Activated T-helper 1 cell treated with anti-CD3 and anti-CD28 coated beads, Interleukin-12 subunit alpha, Interleukin-12 subunit beta, Interleukin-2, Interleukin-4 antibody, amounts not matched to agents 30 ng/mL and 10 ng/mL and 1 ng/mL, durations not matched to agents 14 hours and 24 hours and 36 hours (primary cell): ENCODE results near the gene PPP1R14C. TPM values are rescaled to one million over a fixed set of nuclear protein-coding genes. Genes with fewer than 3 reads are reported as not detected.

ENCODE experiments used
- DNase-seq: peaks from one replicate; pipeline ENCODE4 v3.0.0; 2021; ENCODE audit warnings: low spot score
- H3K27ac Mint-ChIP-seq: one replicate; pipeline ENCODE4 v1.8.0; 2021; ENCODE audit warnings: mild to moderate bottlenecking, mixed read lengths
- H3K27me3 Mint-ChIP-seq: one replicate; pipeline ENCODE4 v1.8.0; 2022; ENCODE audit warnings: mild to moderate bottlenecking, moderate library complexity, mixed read lengths; ENCODE audit not compliant: insufficient read depth
- H3K36me3 Mint-ChIP-seq: one replicate; pipeline ENCODE4 v1.8.0; 2021; ENCODE audit warnings: low read depth, mixed read lengths
- H3K4me1 Mint-ChIP-seq: one replicate; pipeline ENCODE4 v1.8.0; 2021; ENCODE audit warnings: low read depth, mixed read lengths
- H3K4me3 Mint-ChIP-seq: one replicate; pipeline ENCODE4 v1.8.0; 2021; ENCODE audit warnings: mild to moderate bottlenecking, moderate library complexity, mixed read lengths
- H3K9me3 Mint-ChIP-seq: one replicate; pipeline ENCODE4 v1.8.0; 2021; ENCODE audit warnings: mixed read lengths
- intact Hi-C: fragments of 100-400 bp; cut with micrococcal nuclease; formaldehyde crosslinking; loops from one replicate; pipeline ENCODE4 v1.15.1; 2024
- total RNA-seq: library from RNA; stranded (reverse); gene quantifications from 2 replicates; pipeline ENCODE4 v1.2.3, GENCODE V29; 2022

PPP1R14C gene
- total RNA-seq, 1 donor from 2014 or later: not detected

DNA sequence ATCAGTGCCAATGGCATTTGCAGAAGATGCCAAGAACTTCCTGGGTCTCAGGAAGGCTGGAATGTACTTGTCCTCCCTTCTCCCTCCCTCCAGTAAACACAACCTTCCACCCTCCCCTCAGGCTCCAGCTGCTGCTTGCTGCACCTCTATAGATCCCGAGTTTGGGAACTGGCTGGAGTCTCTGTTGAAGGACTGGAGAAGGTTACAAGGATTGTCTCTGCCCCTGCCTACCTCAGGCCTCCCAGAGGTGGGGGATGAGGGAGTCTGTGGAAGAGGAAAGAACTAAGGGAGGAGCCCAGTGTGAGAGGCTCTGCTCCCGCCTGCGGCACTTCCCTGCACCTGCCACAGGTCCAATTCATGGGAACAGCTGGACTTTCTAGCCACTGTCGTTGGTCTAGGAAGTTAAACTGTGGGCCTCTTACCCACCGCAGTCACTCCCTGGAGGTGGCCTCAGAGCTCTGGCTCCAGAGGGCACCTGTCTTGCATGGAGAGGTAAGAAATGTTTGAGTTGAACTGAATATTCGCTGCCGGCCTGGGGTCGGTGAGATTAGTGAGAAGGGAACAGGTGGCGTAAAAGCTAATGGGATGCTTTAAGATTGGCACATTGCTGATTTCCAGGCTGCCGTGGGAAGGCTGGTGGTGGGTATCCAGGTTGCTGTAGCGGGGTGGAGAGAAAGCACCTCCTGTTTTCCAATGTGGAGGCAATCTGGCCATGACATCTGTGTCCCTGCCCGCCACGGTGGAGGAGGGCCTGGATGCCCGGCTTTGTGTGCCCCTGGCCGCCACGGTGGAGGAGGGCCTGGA lies 54.3 kb downstream of the PPP1R14C start:
- no peaks in the 10 kb centered on the region for H3K9me3 Mint-ChIP-seq

DNA sequence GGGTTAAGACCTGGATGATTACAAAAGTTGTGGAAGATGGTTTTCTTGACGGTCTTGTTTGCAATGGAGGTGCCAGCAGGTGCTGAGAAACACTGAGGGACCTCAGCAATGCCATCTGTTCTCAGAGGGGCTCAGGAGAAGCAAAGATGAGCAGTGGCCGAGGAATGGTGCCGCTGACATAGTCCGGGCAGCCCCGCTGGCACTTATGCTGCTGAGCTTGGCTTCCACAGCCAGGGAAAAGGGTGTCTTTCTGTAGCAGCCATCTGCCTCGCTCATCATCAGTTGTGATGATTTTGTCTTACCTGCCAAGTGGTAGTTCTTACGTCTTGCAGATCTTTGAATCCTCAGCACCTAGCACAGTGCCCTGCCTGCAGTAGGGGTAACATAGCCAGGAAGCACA lies 55.7 kb downstream of the PPP1R14C start:
- H3K4me1 Mint-ChIP-seq: no peaks in the 10 kb centered on the region
- DNase-seq: no peak
- no peak overlapping the region for H3K27ac Mint-ChIP-seq
- intact Hi-C loops: no loop called here
- peaks cover 6% of the 10 kb centered on the region for H3K27me3 Mint-ChIP-seq
- no peaks in the 10 kb centered on the region for H3K9me3 Mint-ChIP-seq
- no peak overlapping the region for H3K4me3 Mint-ChIP-seq
- H3K36me3 Mint-ChIP-seq: no peaks in the 10 kb centered on the region

More for the DNA sequence above, 54.3 kb downstream of the PPP1R14C start:
- no peaks in the 10 kb centered on the region for H3K36me3 Mint-ChIP-seq
- intact Hi-C loops: no loop called here
- no peak for DNase-seq
- peaks cover 9% of the 10 kb centered on the region for H3K27me3 Mint-ChIP-seq
- no peaks in the 10 kb centered on the region for H3K4me1 Mint-ChIP-seq
- H3K27ac Mint-ChIP-seq: no peak overlapping the region
- H3K4me3 Mint-ChIP-seq: no peak overlapping the region

DNA sequence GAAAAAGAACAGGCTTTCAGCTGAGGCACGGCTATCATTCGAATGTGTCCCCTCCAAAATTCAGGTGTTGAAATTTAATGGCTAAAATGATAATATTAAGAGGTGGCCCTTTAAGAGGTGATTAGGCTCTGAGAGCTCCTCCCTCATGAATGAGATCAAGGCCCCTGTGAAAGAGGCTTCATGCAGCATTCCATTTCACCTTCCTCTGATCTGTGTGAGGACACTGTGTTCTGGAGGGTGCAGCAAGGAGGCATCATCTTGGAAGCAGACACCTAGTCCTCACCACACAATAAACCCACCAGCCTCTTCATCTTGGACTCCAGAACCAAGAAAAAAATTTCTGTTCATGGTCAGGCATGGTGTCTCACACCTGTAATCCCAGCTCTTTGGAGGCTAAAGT lies 56.4 kb downstream of the PPP1R14C start:
- H3K9me3 Mint-ChIP-seq: no peaks in the 10 kb centered on the region
- intact Hi-C loops: no loop called here
- no peak overlapping the region for H3K4me3 Mint-ChIP-seq

DNA sequence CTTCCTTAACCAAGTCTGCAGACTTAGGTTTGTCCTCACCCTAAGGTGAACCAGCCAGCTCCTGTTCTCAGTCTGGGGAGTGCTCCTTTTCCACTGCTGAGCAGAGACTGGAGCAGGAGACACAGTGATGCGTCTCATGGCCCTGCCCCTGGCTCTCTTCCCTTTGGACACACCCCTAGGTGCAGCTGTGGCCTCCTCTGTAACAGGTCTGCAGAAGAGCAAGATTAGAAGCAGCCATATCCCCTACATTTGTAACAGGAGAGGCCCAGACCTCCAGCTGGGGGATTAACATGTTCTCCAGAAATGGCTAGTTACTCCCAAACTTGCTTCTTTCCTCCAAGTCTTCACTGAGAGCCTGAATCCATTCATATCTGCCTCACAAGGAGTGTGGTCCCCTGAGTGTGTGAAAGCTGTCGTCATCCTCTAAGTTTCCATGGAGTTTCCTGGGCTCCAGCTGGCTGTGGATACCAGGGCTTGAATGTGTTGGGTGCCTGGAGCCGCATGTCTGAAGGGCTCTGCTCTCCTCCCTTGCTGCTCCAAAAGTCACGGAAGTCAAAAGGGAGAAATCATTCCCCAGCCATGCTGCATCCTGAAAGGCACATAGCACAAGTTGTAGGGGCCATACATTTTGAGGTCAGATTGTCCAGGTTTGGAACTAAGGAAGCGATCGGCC lies 57.7 kb downstream of the PPP1R14C start:
- Mint-ChIP-seq H3K36me3 (no peaks in the 10 kb centered on the region), H3K4me3 (no peak overlapping the region), H3K9me3 (no peaks in the 10 kb centered on the region), H3K27ac (no peak overlapping the region), H3K27me3 (peaks cover 4% of the 10 kb centered on the region), H3K4me1 (no peaks in the 10 kb centered on the region)
- intact Hi-C loops: no loop called here
- no peak for DNase-seq

More for the DNA sequence above, 56.4 kb downstream of the PPP1R14C start:
- H3K4me1 Mint-ChIP-seq: no peaks in the 10 kb centered on the region
- H3K36me3 Mint-ChIP-seq: no peaks in the 10 kb centered on the region
- no peak overlapping the region for H3K27ac Mint-ChIP-seq
- DNase-seq: no peak
- peaks cover 4% of the 10 kb centered on the region for H3K27me3 Mint-ChIP-seq

- no peak overlapping the region for H3K27ac Mint-ChIP-seq
- intact Hi-C loops: no loop called here
Measured at GRCh38 chr6:150201285-150201684, 58.4 kb downstream of the PPP1R14C start.

DNA sequence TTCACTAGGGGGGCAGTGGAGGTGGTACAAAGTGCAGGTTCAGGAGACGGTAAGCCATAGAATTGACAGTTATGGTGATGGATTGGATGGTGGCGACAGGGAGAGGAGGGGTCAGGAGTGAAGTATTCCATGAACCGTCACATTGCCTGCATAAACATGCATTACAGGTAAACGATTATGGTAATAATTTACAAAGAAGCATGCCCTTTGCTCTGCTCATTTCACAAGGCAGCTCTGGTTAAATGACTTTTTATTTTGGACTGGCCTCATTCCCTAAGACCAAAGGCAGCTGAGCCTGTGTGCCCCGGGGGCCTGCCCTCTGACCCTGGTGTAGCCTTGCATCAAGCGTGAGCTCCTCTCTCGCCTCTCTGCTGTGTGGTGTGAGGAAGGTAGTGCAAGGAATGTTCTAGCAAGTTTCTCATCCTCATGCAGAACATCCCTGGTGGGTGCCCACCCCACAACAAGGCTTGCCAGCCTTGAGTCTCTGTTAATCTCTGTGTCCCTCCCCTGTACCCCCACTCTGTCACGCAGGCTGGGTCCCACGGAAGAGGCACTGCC lies 59.0 kb downstream of the PPP1R14C start:
- Mint-ChIP-seq H3K4me3 (no peak overlapping the region), H3K9me3 (no peaks in the 10 kb centered on the region), H3K27me3 (peaks cover 2% of the 10 kb centered on the region), H3K4me1 (no peaks in the 10 kb centered on the region), H3K36me3 (no peaks in the 10 kb centered on the region), H3K27ac (no peak overlapping the region)
- intact Hi-C loops: no loop called here
- DNase-seq: no peak

More at GRCh38 chr6:150201285-150201684, 58.4 kb downstream of the PPP1R14C start:
- Mint-ChIP-seq H3K27me3 (peaks cover 2% of the 10 kb centered on the region), H3K9me3 (no peaks in the 10 kb centered on the region), H3K36me3 (no peaks in the 10 kb centered on the region), H3K4me3 (no peak overlapping the region), H3K4me1 (no peaks in the 10 kb centered on the region)
- no peak for DNase-seq

GRCh38 chr6:150202404-150202803 lies 59.6 kb downstream of the PPP1R14C start:
- Mint-ChIP-seq H3K4me1 (no peaks in the 10 kb centered on the region), H3K27me3 (peaks cover 2% of the 10 kb centered on the region), H3K4me3 (no peak overlapping the region), H3K9me3 (no peaks in the 10 kb centered on the region), H3K36me3 (no peaks in the 10 kb centered on the region), H3K27ac (no peak overlapping the region)
- intact Hi-C loops: no loop called here
- DNase-seq: no peak

DNA sequence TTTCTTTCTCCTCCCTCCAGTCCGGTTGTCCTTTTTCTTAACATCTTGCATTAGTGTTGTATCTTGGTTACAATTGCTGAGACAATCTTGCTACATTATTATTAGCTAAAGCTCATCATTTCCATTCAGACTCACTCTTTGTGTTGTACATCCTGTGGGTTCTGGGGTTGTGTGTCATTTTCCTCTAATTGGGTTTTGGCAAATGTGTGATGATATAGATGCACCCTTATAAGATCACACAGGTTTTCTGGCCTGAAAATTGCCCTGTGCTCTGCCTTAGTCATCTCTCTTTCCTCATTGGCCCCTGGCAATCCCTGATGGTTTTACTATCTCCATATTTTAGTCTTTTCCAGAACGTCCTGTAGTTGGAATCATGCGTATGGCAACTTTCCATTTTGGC lies 60.1 kb downstream of the PPP1R14C start:
- no peaks in the 10 kb centered on the region for H3K9me3 Mint-ChIP-seq
- no peak overlapping the region for H3K27ac Mint-ChIP-seq
- no peak overlapping the region for H3K4me3 Mint-ChIP-seq
- H3K4me1 Mint-ChIP-seq: no peaks in the 10 kb centered on the region
- DNase-seq: no peak
- no peaks in the 10 kb centered on the region for H3K36me3 Mint-ChIP-seq
- H3K27me3 Mint-ChIP-seq: peaks cover 2% of the 10 kb centered on the region
- intact Hi-C loops: no loop called here

- Mint-ChIP-seq H3K27me3 (peaks cover 2% of the 10 kb centered on the region), H3K4me1 (no peaks in the 10 kb centered on the region), H3K27ac (no peak overlapping the region), H3K4me3 (no peak overlapping the region), H3K36me3 (no peaks in the 10 kb centered on the region), H3K9me3 (no peaks in the 10 kb centered on the region)
- DNase-seq: no peak
- intact Hi-C loops: no loop called here
Measured at GRCh38 chr6:150203378-150203777, 60.5 kb downstream of the PPP1R14C start.

DNA sequence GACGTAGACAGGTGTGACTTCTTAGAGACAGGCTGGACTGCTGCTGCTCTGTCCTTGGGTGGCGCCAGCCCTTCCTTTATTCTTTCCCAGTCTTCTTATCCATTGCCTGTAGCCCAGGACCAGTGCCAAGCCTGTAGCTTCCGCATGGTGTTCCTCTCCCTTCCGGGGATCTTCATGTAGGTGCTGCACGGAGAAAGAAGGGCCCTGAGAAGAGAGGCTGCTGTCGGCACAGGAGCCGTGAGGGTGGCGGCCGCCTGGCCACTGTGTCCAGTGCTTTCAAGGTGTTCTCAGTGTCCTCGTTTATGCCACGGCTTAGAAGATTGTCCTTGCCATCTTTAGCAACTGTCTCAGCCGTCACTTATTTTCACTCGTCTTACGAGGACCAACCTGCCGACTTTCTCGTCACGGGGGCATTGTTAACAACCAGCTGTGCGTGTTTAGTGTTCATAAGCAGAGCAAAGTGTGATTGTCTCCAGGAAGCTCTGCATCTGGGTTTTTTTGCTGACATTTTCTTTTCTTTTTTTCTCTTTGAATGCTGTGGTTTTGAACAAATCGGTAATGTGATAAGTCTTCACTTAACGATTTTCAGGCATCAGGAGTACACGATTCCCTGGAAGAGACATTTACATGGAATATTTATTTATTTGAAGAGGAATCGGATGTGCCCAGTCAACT lies 61.2 kb downstream of the PPP1R14C start:
- Mint-ChIP-seq H3K27ac (no peak overlapping the region), H3K27me3 (peaks cover 2% of the 10 kb centered on the region), H3K9me3 (no peaks in the 10 kb centered on the region), H3K4me3 (no peak overlapping the region), H3K4me1 (no peaks in the 10 kb centered on the region), H3K36me3 (no peaks in the 10 kb centered on the region)
- DNase-seq: no peak
- intact Hi-C loops: no loop called here

DNA sequence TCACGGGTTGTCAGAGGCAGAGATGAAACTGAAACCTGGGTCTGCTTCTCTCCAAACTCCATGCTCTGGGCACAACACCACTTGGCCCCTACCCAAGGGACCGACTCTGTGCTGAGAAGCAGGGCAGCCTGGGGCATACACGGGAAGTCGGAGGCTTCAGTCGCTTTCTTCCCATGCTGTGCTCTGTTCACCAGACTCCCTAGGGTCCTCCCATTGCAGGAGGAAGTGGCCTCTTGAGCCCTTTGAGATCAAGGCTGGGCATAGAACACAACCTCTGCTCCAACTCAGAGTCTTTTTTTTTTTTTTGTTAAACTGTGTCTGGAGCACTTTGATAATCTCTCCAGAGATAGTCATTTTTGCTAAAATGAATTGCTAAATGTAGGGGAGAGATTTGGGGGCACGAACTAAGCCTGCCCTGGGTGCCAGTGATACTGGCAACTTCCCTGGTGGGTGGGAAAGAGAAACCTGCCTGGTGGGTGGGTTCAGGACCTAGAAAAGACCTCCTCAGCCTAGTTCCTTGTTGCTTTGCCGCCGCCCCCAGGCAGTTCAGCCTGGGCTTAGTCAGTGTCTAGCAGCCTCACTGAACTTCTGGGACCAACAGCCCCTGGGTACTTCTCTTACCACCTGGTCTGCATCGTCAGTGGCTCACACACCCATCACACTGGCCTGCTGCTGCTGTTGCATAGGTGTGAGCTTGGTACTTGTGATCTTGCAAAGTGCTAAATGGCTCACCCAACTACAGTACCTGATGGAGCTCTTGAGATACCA lies 62.0 kb downstream of the PPP1R14C start:
- intact Hi-C loops: no loop called here
- no peak for DNase-seq
- Mint-ChIP-seq H3K4me3 (no peak overlapping the region), H3K9me3 (no peaks in the 10 kb centered on the region), H3K4me1 (no peaks in the 10 kb centered on the region), H3K27ac (no peak overlapping the region), H3K27me3 (peaks cover 2% of the 10 kb centered on the region), H3K36me3 (no peaks in the 10 kb centered on the region)

DNA sequence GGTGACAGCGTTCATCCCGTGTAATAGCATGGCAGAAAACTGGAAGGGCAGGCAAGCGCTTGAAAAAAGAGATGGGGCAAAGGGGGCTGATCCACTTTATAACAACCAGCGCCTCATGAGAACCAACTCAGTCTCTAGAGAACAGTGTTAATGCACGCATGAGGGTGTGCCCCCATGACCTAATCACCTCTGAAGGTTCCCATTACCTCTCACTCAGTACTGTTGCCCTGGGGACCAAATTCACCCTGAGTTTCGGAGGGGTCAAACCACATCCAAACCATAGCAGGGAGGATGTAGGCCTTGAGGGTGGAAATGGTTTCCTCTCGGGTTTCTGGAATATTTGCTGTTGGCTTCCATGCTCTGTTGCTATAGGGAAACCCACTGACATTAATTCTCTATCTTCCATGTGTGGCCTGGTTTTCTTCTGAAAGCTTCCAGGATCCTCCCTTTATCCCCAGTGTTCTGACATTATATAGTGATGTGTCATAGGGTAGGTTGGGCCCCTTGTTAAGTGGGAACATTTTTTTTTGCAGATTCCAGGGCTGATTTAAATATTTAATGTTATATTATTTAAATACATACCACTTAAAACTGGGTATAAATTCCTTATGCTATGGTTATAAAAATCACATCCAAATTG lies 65.2 kb downstream of the PPP1R14C start:
- Mint-ChIP-seq H3K27ac (no peak overlapping the region), H3K4me1 (no peaks in the 10 kb centered on the region), H3K36me3 (no peaks in the 10 kb centered on the region), H3K27me3 (peaks cover 2% of the 10 kb centered on the region), H3K4me3 (no peak overlapping the region), H3K9me3 (no peaks in the 10 kb centered on the region)
- intact Hi-C loops: no loop called here
- DNase-seq: no peak
